Motor neuron (in vitro differentiated cells): Measurements from ENCODE around the gene CDH3. TPM values are rescaled to one million over a fixed set of nuclear protein-coding genes. Genes with fewer than 3 reads are reported as not detected.

Source experiments
- ATAC-seq, 8 experiments: fragments of 200-7000 bp; cut with Tn5 transposase; replicated peaks in 6 of 8; 2 replicates each; pipeline ENCODE4 v1.8.0; 2021; ENCODE audit warnings: mild to moderate bottlenecking in 8 of 8, moderate library complexity in 8 of 8
- H3K27ac ChIP-seq, 2 donors: fragments of 250-450 bp; sonication (Bioruptor Pico); 2 replicates each; pipeline ENCODE4 v1.9.0; 2021; ENCODE audit warnings: antibody characterized with exemption in 2 of 2, mild to moderate bottlenecking in 2 of 2, moderate library complexity in 1 of 2
- H3K4me1 ChIP-seq, 2 donors: fragments of 250-450 bp; sonication (Bioruptor Pico); replicated peaks in 1 of 2; 2 replicates each; pipeline ENCODE4 v1.6.1; 2021; ENCODE audit warnings: antibody characterized with exemption in 2 of 2, mild to moderate bottlenecking in 2 of 2, moderate library complexity in 1 of 2
- H3K4me3 ChIP-seq, 5 donors: fragments of 250-450 bp; sonication (Bioruptor Pico); 2 replicates each; pipeline ENCODE4 v1.9.0; 2021; ENCODE audit warnings: antibody characterized with exemption in 5 of 5, mild to moderate bottlenecking in 5 of 5, moderate library complexity in 4 of 5
- WGBS, 10 experiments: fragments of 450-650 bp; shearing (Covaris generic); methylation state at CpG; one replicate each; pipeline ENCODE4 v1.0.0; 2022; 5-methylcytosine and 5-hydroxymethylcytosine counted together
- in situ Hi-C, 9 experiments: fragments of 400-800 bp; cut with MboI; loops; one replicate each; pipeline ENCODE4 v1.15.0; 2021; ENCODE audit warnings: low sequenced_read_pairs in 9 of 9, low pct_unique_long_range_greater_than_20kb in 2 of 9; ENCODE audit not compliant: unreplicated experiment in 9 of 9
- total RNA-seq, 8 experiments: library from RNA; unstranded; fragments of 300-600 nt; gene quantifications; 2 replicates each; pipeline versions ENCODE4 v1.2.3 to v1.2.4, GENCODE V29; 2022

Gene CDH3
- total RNA-seq, 8 experiments from 2014 or later = 1.5 to 4.0 (median 2.9) TPM; not detected in 3

GRCh38 chr16:68736561-68736960 is 91.5 kb downstream of the CDH3 start:
- ATAC-seq = no peak
- Histone ChIP-seq H3K27ac (no peak overlapping the region), H3K4me3 (no peak overlapping the region), H3K4me1 (peaks cover 0 to 6% of the 10 kb centered on the region in 2 donors)
- 41 to 100% (median 80%) methylated on average over 1 to 9 of the region's 12 CpGs; no CpG with 5 or more reads in 3 of the 10 experiments for WGBS, 10 experiments
- in situ Hi-C loops = no loop called here

GRCh38 chr16:68737046-68737729 is 92.1 kb downstream of the CDH3 start, which contains the start of gene CDH1:
Gene CDH1 (plus strand): TSS chr16:68737292. CDS start chr16:68737416, 124 bp downstream.
- no peak within 1 kb of the TSS for H3K27ac ChIP-seq
- peak within 1 kb of the TSS; percentile 23 to 32 (median 28) for H3K4me3 ChIP-seq
- WGBS, 10 experiments = 4% methylated on average over 5 to 9 of the region's 63 CpGs; no CpG with 5 or more reads in 8 of the 10 experiments
- H3K4me1 ChIP-seq = peaks cover 0 to 6% of the 10 kb centered on the region in 2 donors
- ATAC-seq = peak in 6 of 8 experiments; percentile 24 to 65 (median 42)
- in situ Hi-C loops = no loop called here

- in situ Hi-C loops = no loop called here
- peak in 5 of 8 experiments; percentile 6 to 49 (median 7) for ATAC-seq
- Histone ChIP-seq H3K4me1 (peaks cover 0 to 12% of the 10 kb centered on the region in 2 donors), H3K4me3 (peak overlapping the region; percentile 23 to 32 (median 28)), H3K27ac (no peak overlapping the region)
- WGBS, 10 experiments = 0 to 40% (median 10%) methylated on average over 2 to 9 of the region's 58 CpGs; no CpG with 5 or more reads in 7 of the 10 experiments
Measured at GRCh38 chr16:68737730-68738629, 92.9 kb downstream of the CDH3 start.

DNA sequence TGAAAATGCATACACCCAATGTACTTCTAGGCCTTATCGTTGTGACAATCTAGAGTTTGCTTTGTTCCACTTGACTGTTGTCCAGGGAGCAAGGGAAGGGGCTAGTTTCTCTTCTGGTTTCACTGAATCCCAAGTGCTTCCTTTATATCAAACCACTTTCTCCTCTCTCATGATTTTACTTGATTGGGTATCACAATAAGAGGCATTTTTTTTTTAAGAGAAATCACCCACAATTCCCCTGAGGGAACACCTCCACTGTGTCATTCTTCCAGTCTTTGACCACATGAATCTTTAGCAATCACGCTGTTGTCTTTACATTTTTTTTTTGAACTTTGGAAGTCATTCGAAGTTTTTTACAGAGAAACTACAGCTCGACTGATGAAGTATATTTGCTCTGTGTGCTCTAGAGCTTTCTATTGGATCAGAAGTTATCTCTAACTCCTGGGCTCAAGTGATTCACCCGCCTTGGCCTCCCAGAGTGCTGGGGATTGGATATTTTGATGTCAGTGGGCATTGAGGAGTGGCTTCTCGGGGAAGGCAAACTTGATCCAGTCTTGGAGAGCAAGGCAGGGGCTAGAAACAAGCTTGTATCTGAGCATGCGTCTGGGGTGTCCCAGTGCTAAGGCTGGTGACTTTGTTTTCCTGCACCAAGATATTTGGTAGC is 95.0 kb downstream of the CDH3 start:
- ATAC-seq = no peak
- peaks cover 0 to 13% of the 10 kb centered on the region in 2 donors for H3K4me1 ChIP-seq
- WGBS, 10 experiments = 36 to 80% (median 61%) methylated on average over 2 to 7 of the region's 7 CpGs
- no peak overlapping the region for H3K4me3 ChIP-seq
- in situ Hi-C loops = no loop called here
- H3K27ac ChIP-seq = no peak overlapping the region

DNA sequence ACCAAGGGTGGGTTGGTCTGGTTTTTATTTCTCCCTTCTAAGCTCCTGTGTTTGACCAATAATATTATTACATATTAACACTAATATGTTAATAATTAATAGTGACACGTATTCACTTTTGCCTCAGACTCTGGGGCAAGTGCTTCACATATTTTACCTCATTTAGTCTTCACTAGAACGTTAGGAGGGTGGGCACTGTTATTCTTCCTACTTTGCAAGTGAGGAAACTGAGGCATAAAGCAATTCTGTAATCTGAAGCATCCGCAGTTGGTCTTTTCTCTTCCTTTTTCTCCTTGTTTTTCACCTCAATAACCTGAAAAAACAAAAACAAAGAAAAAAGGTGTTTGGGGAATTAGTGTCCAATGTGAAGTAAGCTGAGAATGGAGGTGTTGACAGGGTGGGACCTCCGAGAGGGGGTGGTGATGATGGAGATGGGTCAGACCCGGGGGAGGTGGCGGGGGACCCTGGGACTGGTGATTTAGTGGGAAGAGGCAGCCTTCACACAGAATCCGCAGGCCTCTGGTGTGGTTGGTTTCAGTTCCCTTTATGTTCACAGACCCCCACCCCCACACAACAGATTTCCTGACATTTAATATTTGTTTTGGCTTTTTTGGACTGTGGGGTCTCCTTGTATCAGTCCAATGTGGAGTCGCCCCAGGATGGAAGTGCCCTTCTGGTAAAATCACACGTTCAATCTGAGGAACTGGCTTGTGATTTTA is 95.7 kb downstream of the CDH3 start:
- Histone ChIP-seq H3K27ac (no peak overlapping the region), H3K4me1 (peaks cover 0 to 13% of the 10 kb centered on the region in 2 donors), H3K4me3 (no peak overlapping the region)
- in situ Hi-C loops = no loop called here
- 50 to 92% (median 64%) methylated on average over 2 to 5 of the region's 9 CpGs; no CpG with 5 or more reads in 3 of the 10 experiments for WGBS, 10 experiments
- ATAC-seq = no peak

DNA sequence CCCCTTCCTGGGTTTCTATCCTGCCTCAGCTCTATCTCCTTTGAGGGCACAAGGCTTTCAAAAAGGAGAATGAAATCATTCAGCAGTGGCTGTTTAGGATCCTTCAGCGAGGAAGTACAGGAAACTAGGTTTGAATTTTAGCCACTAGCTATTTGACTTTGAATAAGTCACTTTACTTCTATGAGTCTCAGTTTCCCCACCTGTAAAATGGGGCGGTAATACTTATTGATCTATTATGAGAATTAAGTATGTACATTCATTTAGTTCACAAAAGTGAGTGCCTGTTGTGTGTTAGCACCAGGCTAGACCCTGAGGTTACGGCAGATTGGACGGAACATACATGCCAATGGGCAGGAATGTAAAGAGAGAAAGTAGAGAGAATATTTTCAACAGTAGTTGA is 98.6 kb downstream of the CDH3 start:
- H3K27ac ChIP-seq = no peak overlapping the region
- peaks cover 0 to 7% of the 10 kb centered on the region in 2 donors for H3K4me1 ChIP-seq
- ATAC-seq = no peak
- no peak overlapping the region for H3K4me3 ChIP-seq
- in situ Hi-C loops = no loop called here
- 47 to 100% (median 94%) methylated on average over 1 to 4 of the region's 4 CpGs for WGBS, 10 experiments

DNA sequence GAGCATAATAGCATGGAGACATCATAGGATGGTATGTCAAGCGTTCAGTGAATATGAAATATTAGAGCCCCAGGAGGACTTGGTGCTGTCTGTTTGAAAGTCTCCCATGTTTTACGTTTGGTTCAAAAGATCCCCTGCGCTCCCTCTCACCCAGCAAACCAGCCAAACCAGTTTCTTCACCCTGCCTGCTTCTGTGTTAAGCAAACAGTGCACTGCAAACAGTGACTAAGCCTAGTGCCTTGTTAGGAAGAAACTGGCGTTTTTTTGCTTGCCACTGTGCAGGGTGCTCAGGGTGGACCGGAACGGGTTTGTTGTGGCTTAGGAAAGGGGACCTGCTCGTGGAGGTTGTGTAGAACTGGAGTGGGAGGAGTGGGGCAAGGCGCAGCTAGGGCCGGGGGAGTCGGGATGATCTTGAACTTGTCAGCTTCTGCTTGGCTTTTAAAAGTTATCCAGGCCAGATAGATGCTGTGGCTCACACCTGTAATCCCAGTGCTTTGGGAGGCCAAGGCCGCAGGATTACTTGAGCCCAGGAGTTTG is 99.7 kb downstream of the CDH3 start:
- ATAC-seq = peak in 4 of 8 experiments; percentile 27 to 92 (median 72)
- WGBS, 10 experiments = 30 to 100% (median 69%) methylated on average over 2 to 10 of the region's 11 CpGs; no CpG with 5 or more reads in 2 of the 10 experiments
- H3K27ac ChIP-seq = no peak overlapping the region
- H3K4me1 ChIP-seq = peaks cover 0 to 7% of the 10 kb centered on the region in 2 donors
- in situ Hi-C loops = no loop called here
- H3K4me3 ChIP-seq = no peak overlapping the region

DNA sequence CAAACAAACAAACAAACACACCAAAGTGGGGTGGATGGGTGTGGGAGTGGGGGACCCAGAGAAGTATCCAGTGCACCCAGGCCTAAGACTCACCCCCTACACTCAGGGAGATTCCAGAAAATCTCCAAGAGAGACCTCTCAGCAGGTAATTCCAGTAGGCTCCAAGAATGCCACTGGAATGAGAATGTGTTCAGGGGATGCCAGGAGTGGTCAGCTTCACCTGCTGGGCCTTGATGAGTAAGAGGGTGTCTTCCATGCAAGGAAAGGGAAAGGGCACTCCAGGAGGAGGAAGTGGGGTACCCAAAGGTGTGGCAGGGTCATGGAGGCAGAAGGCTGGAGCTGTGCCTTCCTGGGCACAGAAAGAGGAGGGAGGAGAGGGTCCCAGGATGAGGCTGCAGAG is 101.8 kb downstream of the CDH3 start:
- ATAC-seq = no peak
- H3K4me3 ChIP-seq = no peak overlapping the region
- H3K4me1 ChIP-seq = peaks cover 0 to 9% of the 10 kb centered on the region in 2 donors
- in situ Hi-C loops = no loop called here
- no peak overlapping the region for H3K27ac ChIP-seq

- Histone ChIP-seq H3K27ac (no peak overlapping the region), H3K4me3 (no peak overlapping the region), H3K4me1 (peaks cover 0 to 2% of the 10 kb centered on the region in 2 donors)
- 17 to 100% (median 100%) methylated on average over 1 to 3 of the region's 3 CpGs; no CpG with 5 or more reads in 2 of the 10 experiments for WGBS, 10 experiments
- no peak for ATAC-seq
- in situ Hi-C loops = no loop called here
Measured at GRCh38 chr16:68749432-68749831, 104.3 kb downstream of the CDH3 start.

Other genes with a start within 250 kb of the CDH3 start
- 10 to 100 TPM in 5 of 8 experiments, 1 to 10 TPM in 2, under 1 TPM in 1; 0.51 to 28.4 (median 20.1) TPM for gene SMPD3, start 196.8 kb upstream of the CDH3 start, total RNA-seq
- 10 to 100 TPM in 7 of 8 experiments, 1 to 10 TPM in 1; 2.2 to 53.2 (median 43.8) TPM for gene ZFP90, start 106.0 kb upstream of the CDH3 start, total RNA-seq
- 1 to 10 TPM in 2 of 8 experiments, under 1 TPM in 6; 0.09 to 6.8 (median 0.55) TPM for gene CDH1, start 92.0 kb downstream of the CDH3 start, total RNA-seq
- gene TANGO6, start 198.2 kb downstream of the CDH3 start, total RNA-seq = 10 to 100 TPM in 3 of 8 experiments, 1 to 10 TPM in 5; 6.4 to 18.6 (median 7.7) TPM